ENCODE results near the gene CLNK. TPM values are rescaled to one million over a fixed set of nuclear protein-coding genes. Genes with fewer than 3 reads are reported as not detected.
A peak's percentile ranks its signal among the peaks of the same experiment; 100 is the strongest.

CLNK gene
- total RNA-seq, 1 experiment from 2014 or later: not detected

DNA sequence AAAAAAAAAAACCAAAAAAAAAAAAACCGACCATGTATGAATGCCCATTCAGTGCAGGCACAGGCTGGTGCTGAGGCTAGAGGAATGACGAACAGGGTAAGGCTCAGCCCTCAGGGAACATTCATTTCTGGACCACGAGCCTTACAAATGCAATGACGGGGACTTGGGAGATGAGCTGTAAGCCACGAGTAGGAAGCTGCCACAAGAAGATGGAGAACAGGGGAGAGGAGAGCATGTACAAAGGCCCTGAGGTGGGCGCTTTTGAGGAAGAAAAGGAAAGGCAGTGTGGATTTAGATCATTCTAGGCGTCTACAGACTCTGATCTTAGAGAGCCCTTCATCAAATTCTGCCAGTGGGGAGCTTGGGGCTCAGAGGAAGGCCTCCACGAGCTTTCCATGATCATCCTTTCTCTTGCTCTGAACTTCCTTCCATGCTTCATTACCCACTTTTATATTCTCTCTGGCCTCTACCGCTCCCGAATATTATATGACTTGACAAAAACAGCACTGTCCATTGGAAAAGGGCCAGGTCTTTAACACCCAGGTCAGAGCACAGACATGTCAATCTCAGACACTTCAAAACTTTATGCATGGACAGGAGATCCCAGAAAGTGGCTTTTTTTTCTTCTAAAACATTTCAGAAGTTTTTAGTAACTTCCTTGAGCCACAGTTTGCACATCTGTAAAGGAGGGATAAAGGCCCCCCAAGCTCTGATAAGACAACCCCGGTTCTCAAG is 224.1 kb downstream of the CLNK start:
- no peaks in the 10 kb centered on the region for H3K79me1 ChIP-seq (ENCODE audit: insufficient read depth, low read depth, low read length, poor library complexity, severe bottlenecking)
- H3K36me3 Mint-ChIP-seq (ENCODE audit: insufficient read depth in 1 of 3, low read depth in 3 of 3): peaks cover 0 to 3% (median 0%) of the 10 kb centered on the region in 3 experiments; a peak in 1 of 7 replicates
- TF ChIP-seq, protein P1, sequence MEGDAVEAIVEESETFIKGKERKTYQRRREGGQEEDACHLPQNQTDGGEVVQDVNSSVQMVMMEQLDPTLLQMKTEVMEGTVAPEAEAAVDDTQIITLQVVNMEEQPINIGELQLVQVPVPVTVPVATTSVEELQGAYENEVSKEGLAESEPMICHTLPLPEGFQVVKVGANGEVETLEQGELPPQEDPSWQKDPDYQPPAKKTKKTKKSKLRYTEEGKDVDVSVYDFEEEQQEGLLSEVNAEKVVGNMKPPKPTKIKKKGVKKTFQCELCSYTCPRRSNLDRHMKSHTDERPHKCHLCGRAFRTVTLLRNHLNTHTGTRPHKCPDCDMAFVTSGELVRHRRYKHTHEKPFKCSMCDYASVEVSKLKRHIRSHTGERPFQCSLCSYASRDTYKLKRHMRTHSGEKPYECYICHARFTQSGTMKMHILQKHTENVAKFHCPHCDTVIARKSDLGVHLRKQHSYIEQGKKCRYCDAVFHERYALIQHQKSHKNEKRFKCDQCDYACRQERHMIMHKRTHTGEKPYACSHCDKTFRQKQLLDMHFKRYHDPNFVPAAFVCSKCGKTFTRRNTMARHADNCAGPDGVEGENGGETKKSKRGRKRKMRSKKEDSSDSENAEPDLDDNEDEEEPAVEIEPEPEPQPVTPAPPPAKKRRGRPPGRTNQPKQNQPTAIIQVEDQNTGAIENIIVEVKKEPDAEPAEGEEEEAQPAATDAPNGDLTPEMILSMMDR (conservative IDR thresholded peaks at IDR 0.05): no peak
- H3K27ac ChIP-seq (ENCODE audit: insufficient read length, low read depth, low read length): no peak overlapping the region
- no peaks in the 10 kb centered on the region for H4K20me1 ChIP-seq (ENCODE audit: control insufficient read depth, insufficient read depth, insufficient read length)
- H3K4me2 ChIP-seq (ENCODE audit: insufficient read depth, insufficient read length, low read length): peak overlapping the region; percentile 84
- H3K14ac ChIP-seq (ENCODE audit: insufficient read depth, low read length): no peak overlapping the region
- H2BK20ac ChIP-seq (ENCODE audit: low read depth, low read length, poor library complexity, severe bottlenecking): no peak overlapping the region
- no CpG with 5 or more reads among the region's 11 CpGs for WGBS (ENCODE audit: extremely low coverage, insufficient read length, low lambda C conversion rate)
- no peak overlapping the region for H4K5ac ChIP-seq (ENCODE audit: insufficient read length, low read depth, low read length)
- no peak overlapping the region for H2AK5ac ChIP-seq (ENCODE audit: insufficient read length, low read length)
- H3K23me2 ChIP-seq (ENCODE audit: insufficient read length, low read depth, low read length, poor library complexity, severe bottlenecking): peaks cover 15% of the 10 kb centered on the region
- no peak overlapping the region for H2BK15ac ChIP-seq (ENCODE audit: low read depth, low read length)
- H3K23ac ChIP-seq (ENCODE audit: insufficient read length, low read depth, low read length): no peak overlapping the region
- H3K27me3 ChIP-seq (ENCODE audit: insufficient read depth, low read length): peaks cover 58% of the 10 kb centered on the region
- no peak overlapping the region for H3K9ac ChIP-seq (ENCODE audit: extremely low read depth, insufficient read length, low read length)
- H3K4me1 ChIP-seq (ENCODE audit: insufficient read depth, low read length): no peaks in the 10 kb centered on the region
- H3K79me2 ChIP-seq (ENCODE audit: insufficient read depth, low read length): no peaks in the 10 kb centered on the region
- no peak overlapping the region for H2BK120ac ChIP-seq (ENCODE audit: low read depth, low read length, poor library complexity, severe bottlenecking)
- no peak overlapping the region for H4K91ac ChIP-seq (ENCODE audit: insufficient read length, low read depth, low read length)
- H3K56ac ChIP-seq (ENCODE audit: insufficient read length, low read depth, low read length): no peak overlapping the region
- peaks cover 3 to 6% of the 10 kb centered on the region in 2 experiments; a peak in 4 of 5 replicates for H3K9me3 Mint-ChIP-seq
- no peak overlapping the region for H2BK12ac ChIP-seq (ENCODE audit: insufficient read length, low read depth, low read length)
- no peak overlapping the region for H2BK5ac ChIP-seq (ENCODE audit: insufficient read length, low read length)
- H3K27ac Mint-ChIP-seq: no peak overlapping the region
- H3K4ac ChIP-seq (ENCODE audit: low read depth, low read length): no peak overlapping the region
- no peaks in the 10 kb centered on the region for H3K9me3 ChIP-seq (ENCODE audit: control insufficient read depth, low read depth, low read length)
- no peak overlapping the region for H3T11ph ChIP-seq (ENCODE audit: low read length)
- H3K4me1 Mint-ChIP-seq: peaks cover 28 to 29% of the 10 kb centered on the region in 2 experiments
- H3K18ac ChIP-seq (ENCODE audit: insufficient read length, low read depth, low read length): no peak overlapping the region
- peak overlapping the region in 1 of 2 experiments; percentile 41; a peak in 1 of 5 replicates for H3K4me3 Mint-ChIP-seq
- H3K27me3 Mint-ChIP-seq (ENCODE audit: low read depth): peaks cover 93% of the 10 kb centered on the region
- H4K8ac ChIP-seq (replicated peaks; ENCODE audit: insufficient read length, low read depth, low read length): no peak overlapping the region
- no peak overlapping the region for H2AFZ ChIP-seq (ENCODE audit: low read length)
- DNase-seq: no peak

All from H9 (cell line).